OCI-LY1 (cell line): Measurements from ENCODE around the gene GUCA1A.

Experiments used
- H2AFZ ChIP-seq: fragments of 200-600 bp; sonication (generic), shearing (Covaris generic); 2 replicates; pipeline ENCODE4 v1.6.0; 2014; ENCODE audit warnings: antibody characterized with exemption, mild to moderate bottlenecking, low read length
- H3F3A ChIP-seq: fragments of 200-600 bp; sonication (generic), shearing (Covaris generic); 2 replicates; pipeline ENCODE4 v1.6.0; 2014; ENCODE audit warnings: mild to moderate bottlenecking, antibody characterized with exemption, low read length, moderate library complexity; ENCODE audit not compliant: insufficient read depth
- H3K27ac ChIP-seq: fragments of 200-600 bp; sonication (generic); 2 replicates; pipeline ENCODE4 v1.5.1; 2014; ENCODE audit warnings: low read length, mixed run types, mild to moderate bottlenecking, low read depth; ENCODE audit not compliant: poor library complexity, severe bottlenecking
- H3K27me3 ChIP-seq: fragments of 200-600 bp; sonication (generic); 2 replicates; pipeline ENCODE4 v1.6.0; 2014; ENCODE audit warnings: antibody characterized with exemption, mild to moderate bottlenecking, low read length, moderate library complexity; ENCODE audit not compliant: insufficient read depth
- H3K36me3 ChIP-seq: fragments of 200-600 bp; sonication (generic); 2 replicates; pipeline ENCODE4 v1.6.1; 2014; ENCODE audit warnings: mild to moderate bottlenecking, antibody characterized with exemption, low read length, moderate library complexity, mixed read lengths; ENCODE audit not compliant: insufficient read depth
- H3K4me1 ChIP-seq: fragments of 200-600 bp; sonication (generic); 2 replicates; pipeline ENCODE4 v1.5.1; 2014; ENCODE audit warnings: mild to moderate bottlenecking, low read length, moderate library complexity; ENCODE audit not compliant: insufficient read depth, severe bottlenecking
- H3K4me2 ChIP-seq: fragments of 200-600 bp; sonication (generic), shearing (Covaris generic); 2 replicates; pipeline ENCODE4 v1.6.1; 2014; ENCODE audit warnings: low read length
- H3K4me3 ChIP-seq: fragments of 200-600 bp; sonication (generic); 2 replicates; pipeline ENCODE4 v1.5.1; 2014; ENCODE audit warnings: low read length, low read depth, mild to moderate bottlenecking, mixed read lengths; ENCODE audit not compliant: poor library complexity, severe bottlenecking
- H3K79me2 ChIP-seq: fragments of 200-600 bp; shearing (Covaris generic); 2 replicates; pipeline ENCODE4 v1.6.1; 2016; ENCODE audit warnings: mixed run types, low read length, mixed read lengths; ENCODE audit not compliant: insufficient read depth
- H3K9ac ChIP-seq: fragments of 200-600 bp; sonication (generic), shearing (Covaris generic); 2 replicates; pipeline ENCODE4 v1.6.1; 2014; ENCODE audit warnings: mild to moderate bottlenecking, low read length, mixed read lengths
- H3K9me2 ChIP-seq: fragments of 200-600 bp; sonication (generic), shearing (Covaris generic); 2 replicates; pipeline ENCODE4 v1.6.1; 2014; ENCODE audit warnings: low read depth, mild to moderate bottlenecking, low read length, mixed read lengths
- H3K9me3 ChIP-seq: fragments of 200-600 bp; shearing (Covaris generic); 2 replicates; pipeline ENCODE4 v1.6.1; 2014; ENCODE audit warnings: low read length, mixed read lengths
- H4K20me1 ChIP-seq: fragments of 200-600 bp; sonication (generic), shearing (Covaris generic); 2 replicates; pipeline ENCODE4 v1.6.0; 2016; ENCODE audit warnings: mild to moderate bottlenecking, low read length; ENCODE audit not compliant: insufficient read depth
- EZH2 ChIP-seq: fragments of 200-600 bp; sonication (generic), shearing (Covaris generic); IDR thresholded peaks from 2 replicates; pipeline ENCODE4 v1.8.0; 2017; ENCODE audit warnings: borderline replicate concordance, mixed run types, mild to moderate bottlenecking, antibody characterized with exemption, low read length, moderate library complexity, mixed read lengths
- TF ChIP-seq, protein P1 (sequence below): fragments of 200-600 bp; sonication (generic), shearing (Covaris generic); IDR thresholded peaks from 2 replicates; pipeline ENCODE4 v1.5.1; 2017; ENCODE audit warnings: mild to moderate bottlenecking, antibody characterized with exemption, low read length, moderate library complexity, mixed read lengths

Gene GUCA1A

GRCh38 chr6:42137194-42137753, 35.9 kb upstream of the GUCA1A start:
- no peaks in the 10 kb centered on the region for H4K20me1 ChIP-seq
- peaks cover 16% of the 10 kb centered on the region for H3K4me1 ChIP-seq
- TF ChIP-seq, protein P1, sequence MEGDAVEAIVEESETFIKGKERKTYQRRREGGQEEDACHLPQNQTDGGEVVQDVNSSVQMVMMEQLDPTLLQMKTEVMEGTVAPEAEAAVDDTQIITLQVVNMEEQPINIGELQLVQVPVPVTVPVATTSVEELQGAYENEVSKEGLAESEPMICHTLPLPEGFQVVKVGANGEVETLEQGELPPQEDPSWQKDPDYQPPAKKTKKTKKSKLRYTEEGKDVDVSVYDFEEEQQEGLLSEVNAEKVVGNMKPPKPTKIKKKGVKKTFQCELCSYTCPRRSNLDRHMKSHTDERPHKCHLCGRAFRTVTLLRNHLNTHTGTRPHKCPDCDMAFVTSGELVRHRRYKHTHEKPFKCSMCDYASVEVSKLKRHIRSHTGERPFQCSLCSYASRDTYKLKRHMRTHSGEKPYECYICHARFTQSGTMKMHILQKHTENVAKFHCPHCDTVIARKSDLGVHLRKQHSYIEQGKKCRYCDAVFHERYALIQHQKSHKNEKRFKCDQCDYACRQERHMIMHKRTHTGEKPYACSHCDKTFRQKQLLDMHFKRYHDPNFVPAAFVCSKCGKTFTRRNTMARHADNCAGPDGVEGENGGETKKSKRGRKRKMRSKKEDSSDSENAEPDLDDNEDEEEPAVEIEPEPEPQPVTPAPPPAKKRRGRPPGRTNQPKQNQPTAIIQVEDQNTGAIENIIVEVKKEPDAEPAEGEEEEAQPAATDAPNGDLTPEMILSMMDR = no peak
- TF ChIP-seq EZH2 = no peak
- H3F3A ChIP-seq = no peaks in the 10 kb centered on the region
- no peak overlapping the region for H3K27ac ChIP-seq
- no peaks in the 10 kb centered on the region for H3K9me3 ChIP-seq
- no peaks in the 10 kb centered on the region for H3K9me2 ChIP-seq
- H3K79me2 ChIP-seq = no peaks in the 10 kb centered on the region
- H3K4me3 ChIP-seq = no peak overlapping the region
- H3K9ac ChIP-seq = no peak overlapping the region
- 0 out of 2 replicates have a peak overlapping the region, but pooled peaks have one; percentile 4 for H2AFZ ChIP-seq
- no peaks in the 10 kb centered on the region for H3K36me3 ChIP-seq
- H3K27me3 ChIP-seq = no peaks in the 10 kb centered on the region; the same call in 1 of the 2 replicates
- peak overlapping the region; percentile 54; the same call in 1 of the 2 replicates for H3K4me2 ChIP-seq

DNA sequence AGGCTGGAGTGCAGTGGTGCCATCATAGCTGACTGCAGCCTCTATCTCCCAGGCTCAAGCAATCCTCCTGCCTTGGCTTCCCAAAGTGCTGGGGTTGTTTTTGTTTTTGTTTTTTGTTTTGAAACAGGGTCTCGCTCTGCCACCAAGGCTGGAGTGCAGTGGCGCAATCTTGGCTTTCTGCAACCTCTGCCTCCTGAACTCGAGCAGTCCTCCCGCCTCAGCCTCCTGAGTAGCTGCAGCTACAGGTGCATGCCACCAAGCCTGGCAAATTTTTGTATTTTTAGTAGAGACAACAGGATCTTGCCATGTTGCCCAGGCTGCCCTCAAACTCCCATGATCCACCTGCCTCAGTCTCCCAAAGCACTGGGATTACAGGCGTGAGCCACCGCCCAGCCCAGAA, 35.0 kb upstream of the GUCA1A start:
- H3K27ac ChIP-seq = no peak overlapping the region
- peaks cover 6% of the 10 kb centered on the region; the same call in 1 of the 2 replicates for H3K27me3 ChIP-seq
- H3F3A ChIP-seq = no peaks in the 10 kb centered on the region
- H3K4me1 ChIP-seq = peaks cover 16% of the 10 kb centered on the region
- no peak overlapping the region for H2AFZ ChIP-seq
- no peaks in the 10 kb centered on the region for H4K20me1 ChIP-seq
- no peaks in the 10 kb centered on the region for H3K79me2 ChIP-seq
- H3K36me3 ChIP-seq = no peaks in the 10 kb centered on the region
- no peak overlapping the region for H3K4me2 ChIP-seq
- H3K4me3 ChIP-seq = no peak overlapping the region
- H3K9me2 ChIP-seq = no peaks in the 10 kb centered on the region
- no peak overlapping the region for H3K9ac ChIP-seq
- TF ChIP-seq EZH2 = no peak
- TF ChIP-seq, protein P1 = no peak
- H3K9me3 ChIP-seq = no peaks in the 10 kb centered on the region

- no peak overlapping the region for H3K4me3 ChIP-seq
- no peaks in the 10 kb centered on the region for H3F3A ChIP-seq
- H3K36me3 ChIP-seq = no peaks in the 10 kb centered on the region
- H3K27ac ChIP-seq = no peak overlapping the region
- no peaks in the 10 kb centered on the region for H3K79me2 ChIP-seq
- TF ChIP-seq EZH2 = no peak
- TF ChIP-seq, protein P1 = no peak
- H3K9me3 ChIP-seq = no peaks in the 10 kb centered on the region
- no peak overlapping the region for H3K9ac ChIP-seq
- H4K20me1 ChIP-seq = no peaks in the 10 kb centered on the region
- H3K27me3 ChIP-seq = peaks cover 6% of the 10 kb centered on the region; the same call in 1 of the 2 replicates
- peaks cover 16% of the 10 kb centered on the region for H3K4me1 ChIP-seq
- H2AFZ ChIP-seq = no peak overlapping the region
- no peaks in the 10 kb centered on the region for H3K9me2 ChIP-seq
- H3K4me2 ChIP-seq = no peak overlapping the region
Measured at GRCh38 chr6:42138630-42139619, 34.2 kb upstream of the GUCA1A start.
